GM21825 (cell line): ENCODE results near the gene GPR89A.
"Not testable (repeated sequence)": the region's sequence is repeated elsewhere in the genome, so short reads cannot be mapped to it uniquely, and the experiment has no call there.

ENCODE experiments used
- ATAC-seq: cut with Tn5 transposase; IDR thresholded peaks from one replicate; pipeline ENCODE4 v1.9.1; 2021; ENCODE audit warnings: mild to moderate bottlenecking, moderate library complexity; ENCODE audit not compliant: unreplicated experiment

Gene GPR89A

GRCh38 chr1:145607833-145608733 is at the start of gene GPR89A:
Gene GPR89A, plus strand, starts transcription at chr1:145607988. Its CDS starts 146 bp downstream, at chr1:145608134.
- ATAC-seq = peak; percentile 93

GRCh38 chr1:145586820-145587219 is 21.0 kb upstream of the GPR89A start:
- not testable (repeated sequence) for ATAC-seq

GRCh38 chr1:145590806-145591205 is 17.0 kb upstream of the GPR89A start:
- not testable (repeated sequence) for ATAC-seq

- ATAC-seq = not testable (repeated sequence)
Measured at GRCh38 chr1:145592347-145592746, 15.4 kb upstream of the GPR89A start.

GRCh38 chr1:145595421-145595820 is 12.4 kb upstream of the GPR89A start:
- ATAC-seq = not testable (repeated sequence)

- ATAC-seq = not testable (repeated sequence)
Measured at GRCh38 chr1:145596236-145596635, 11.6 kb upstream of the GPR89A start.

GRCh38 chr1:145599426-145599825 is 8.4 kb upstream of the GPR89A start:
- ATAC-seq = not testable (repeated sequence)

GRCh38 chr1:145601593-145601992 is 6.2 kb upstream of the GPR89A start:
- ATAC-seq = no peak

GRCh38 chr1:145606840-145607239 is 948 bp upstream of the GPR89A start:
- ATAC-seq = not testable (repeated sequence)

- not testable (repeated sequence) for ATAC-seq
Measured at GRCh38 chr1:145607289-145607688, 499 bp upstream of the GPR89A start.

- ATAC-seq = not testable (repeated sequence)
Measured at GRCh38 chr1:145610744-145611143, 3.0 kb downstream of the GPR89A start.

GRCh38 chr1:145620073-145620472 is 12.3 kb downstream of the GPR89A start:
- not testable (repeated sequence) for ATAC-seq

GRCh38 chr1:145622177-145622576 is 14.4 kb downstream of the GPR89A start:
- ATAC-seq = not testable (repeated sequence)

- not testable (repeated sequence) for ATAC-seq
Measured at GRCh38 chr1:145636237-145636636, 28.4 kb downstream of the GPR89A start.

GRCh38 chr1:145641886-145642285 is 34.1 kb downstream of the GPR89A start:
- ATAC-seq = not testable (repeated sequence)

- ATAC-seq = not testable (repeated sequence)
Measured at GRCh38 chr1:145643990-145644389, 36.2 kb downstream of the GPR89A start.

- not testable (repeated sequence) for ATAC-seq
Measured at GRCh38 chr1:145656245-145656943, 48.6 kb downstream of the GPR89A start.

GRCh38 chr1:145662502-145662901 is 54.7 kb downstream of the GPR89A start:
- ATAC-seq = peak; percentile 52

GRCh38 chr1:145665015-145665414 is 57.2 kb downstream of the GPR89A start:
- not testable (repeated sequence) for ATAC-seq

- ATAC-seq = not testable (repeated sequence)
Measured at GRCh38 chr1:145670995-145671745, 63.4 kb downstream of the GPR89A start.

- ATAC-seq = not testable (repeated sequence)
Measured at GRCh38 chr1:145673217-145673616, 65.4 kb downstream of the GPR89A start.
